B cell (primary cell): ENCODE measurements around the gene DSP.
A peak's percentile ranks its signal among the peaks of the same experiment; 100 is the strongest.

Source experiments
- EZH2 ChIP-seq: IDR thresholded peaks from 2 replicates; pipeline ENCODE4 v1.6.1; 2012; ENCODE audit warnings: borderline replicate concordance, low read depth, mild to moderate bottlenecking, moderate library complexity, low read length; ENCODE audit not compliant: insufficient read depth, poor library complexity, severe bottlenecking
- TF ChIP-seq, protein P1 (sequence below): fragments of 200-600 bp; IDR thresholded peaks from one replicate; pipeline ENCODE4 v1.8.0; 2022; ENCODE audit warnings: antibody characterized with exemption, mild to moderate bottlenecking

DNA sequence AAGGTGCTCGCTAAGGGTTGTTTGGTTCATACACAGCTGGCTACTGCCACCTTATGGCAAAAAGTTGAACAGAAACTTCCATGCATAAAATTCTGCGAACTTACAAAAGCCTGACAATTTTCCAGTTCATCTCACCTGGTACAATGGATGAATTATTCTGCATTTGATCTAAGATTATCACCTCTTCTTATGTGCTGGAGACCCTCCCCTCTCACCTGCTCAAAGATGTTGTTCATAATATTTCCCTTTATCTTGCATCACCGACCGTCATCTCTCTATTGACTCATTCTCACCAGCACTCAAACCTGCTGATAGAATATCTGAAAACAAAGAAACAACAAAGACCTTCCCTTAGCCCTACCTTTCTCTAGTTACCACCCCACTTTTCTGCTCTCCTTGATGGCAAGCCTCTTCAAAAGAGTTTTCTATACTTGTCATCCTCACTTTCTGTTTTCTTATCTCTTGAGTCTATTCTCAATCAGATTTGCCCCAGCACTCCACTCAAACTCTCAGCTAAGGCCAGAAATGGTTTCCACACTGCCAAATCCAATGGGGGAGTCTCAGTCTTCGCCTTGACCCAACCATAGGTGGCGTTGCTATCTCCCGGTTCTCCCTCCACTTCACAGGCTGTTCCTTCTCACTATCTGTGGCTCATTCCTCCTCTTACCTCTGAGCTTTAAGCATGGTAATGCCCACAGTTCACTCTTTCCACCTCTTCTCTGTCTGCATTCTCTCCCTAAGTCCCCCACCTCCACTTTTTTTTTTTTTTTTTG, 74.3 kb downstream of the DSP start:
- TF ChIP-seq, protein P1, sequence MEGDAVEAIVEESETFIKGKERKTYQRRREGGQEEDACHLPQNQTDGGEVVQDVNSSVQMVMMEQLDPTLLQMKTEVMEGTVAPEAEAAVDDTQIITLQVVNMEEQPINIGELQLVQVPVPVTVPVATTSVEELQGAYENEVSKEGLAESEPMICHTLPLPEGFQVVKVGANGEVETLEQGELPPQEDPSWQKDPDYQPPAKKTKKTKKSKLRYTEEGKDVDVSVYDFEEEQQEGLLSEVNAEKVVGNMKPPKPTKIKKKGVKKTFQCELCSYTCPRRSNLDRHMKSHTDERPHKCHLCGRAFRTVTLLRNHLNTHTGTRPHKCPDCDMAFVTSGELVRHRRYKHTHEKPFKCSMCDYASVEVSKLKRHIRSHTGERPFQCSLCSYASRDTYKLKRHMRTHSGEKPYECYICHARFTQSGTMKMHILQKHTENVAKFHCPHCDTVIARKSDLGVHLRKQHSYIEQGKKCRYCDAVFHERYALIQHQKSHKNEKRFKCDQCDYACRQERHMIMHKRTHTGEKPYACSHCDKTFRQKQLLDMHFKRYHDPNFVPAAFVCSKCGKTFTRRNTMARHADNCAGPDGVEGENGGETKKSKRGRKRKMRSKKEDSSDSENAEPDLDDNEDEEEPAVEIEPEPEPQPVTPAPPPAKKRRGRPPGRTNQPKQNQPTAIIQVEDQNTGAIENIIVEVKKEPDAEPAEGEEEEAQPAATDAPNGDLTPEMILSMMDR: peak; percentile 87
- no peak for TF ChIP-seq EZH2
